ENCODE data around the gene LAMTOR2.

- TF ChIP-seq CTCF (IDR thresholded peaks at IDR 0.05), result no peak
- TF ChIP-seq POLR2A (IDR thresholded peaks at IDR 0.05), result no peak
- TF ChIP-seq POLR2AphosphoS5 (IDR thresholded peaks at IDR 0.05), result no peak
Measured at GRCh38 chr1:156073110-156073687, 18.6 kb downstream of the LAMTOR2 start.

All from gastroesophageal sphincter (tissue), 3 donors.